PC-9 (cell line): ENCODE measurements around the gene CTRB2.

ENCODE experiments used
- CTCF ChIP-seq: fragments of 200-600 bp; sonication (generic); conservative IDR thresholded peaks from 2 replicates; pipeline ENCODE4 v1.6.1; 2017; ENCODE audit warnings: mixed run types, antibody characterized with exemption, mild to moderate bottlenecking, moderate library complexity
- EZH2 ChIP-seq: fragments of 200-600 bp; sonication (generic); IDR thresholded peaks from 2 replicates; pipeline ENCODE4 v1.8.0; 2017; ENCODE audit warnings: antibody characterized with exemption, low read depth

- TF ChIP-seq CTCF = no peak
- no peak for TF ChIP-seq EZH2
These were observed 31.9 kb downstream of the CTRB2 start for GRCh38 chr16:75175074-75175473.
